ENCODE measurements around the gene PRADC1.

PRADC1 gene

GRCh38 chr2:73255007-73255644 is 22.1 kb upstream of the PRADC1 start:
- no peak overlapping the region for H3K4me3 ChIP-seq (replicated peaks in 1 of 2; ENCODE audit: low read depth in 2 of 2, low read length in 2 of 2)
- TF ChIP-seq, protein P1, sequence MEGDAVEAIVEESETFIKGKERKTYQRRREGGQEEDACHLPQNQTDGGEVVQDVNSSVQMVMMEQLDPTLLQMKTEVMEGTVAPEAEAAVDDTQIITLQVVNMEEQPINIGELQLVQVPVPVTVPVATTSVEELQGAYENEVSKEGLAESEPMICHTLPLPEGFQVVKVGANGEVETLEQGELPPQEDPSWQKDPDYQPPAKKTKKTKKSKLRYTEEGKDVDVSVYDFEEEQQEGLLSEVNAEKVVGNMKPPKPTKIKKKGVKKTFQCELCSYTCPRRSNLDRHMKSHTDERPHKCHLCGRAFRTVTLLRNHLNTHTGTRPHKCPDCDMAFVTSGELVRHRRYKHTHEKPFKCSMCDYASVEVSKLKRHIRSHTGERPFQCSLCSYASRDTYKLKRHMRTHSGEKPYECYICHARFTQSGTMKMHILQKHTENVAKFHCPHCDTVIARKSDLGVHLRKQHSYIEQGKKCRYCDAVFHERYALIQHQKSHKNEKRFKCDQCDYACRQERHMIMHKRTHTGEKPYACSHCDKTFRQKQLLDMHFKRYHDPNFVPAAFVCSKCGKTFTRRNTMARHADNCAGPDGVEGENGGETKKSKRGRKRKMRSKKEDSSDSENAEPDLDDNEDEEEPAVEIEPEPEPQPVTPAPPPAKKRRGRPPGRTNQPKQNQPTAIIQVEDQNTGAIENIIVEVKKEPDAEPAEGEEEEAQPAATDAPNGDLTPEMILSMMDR (IDR thresholded peaks at IDR 0.05; ENCODE audit: low read depth, low read length): no peak
- no peak for DNase-seq (ENCODE audit: low read depth in 2 of 2)

DNA sequence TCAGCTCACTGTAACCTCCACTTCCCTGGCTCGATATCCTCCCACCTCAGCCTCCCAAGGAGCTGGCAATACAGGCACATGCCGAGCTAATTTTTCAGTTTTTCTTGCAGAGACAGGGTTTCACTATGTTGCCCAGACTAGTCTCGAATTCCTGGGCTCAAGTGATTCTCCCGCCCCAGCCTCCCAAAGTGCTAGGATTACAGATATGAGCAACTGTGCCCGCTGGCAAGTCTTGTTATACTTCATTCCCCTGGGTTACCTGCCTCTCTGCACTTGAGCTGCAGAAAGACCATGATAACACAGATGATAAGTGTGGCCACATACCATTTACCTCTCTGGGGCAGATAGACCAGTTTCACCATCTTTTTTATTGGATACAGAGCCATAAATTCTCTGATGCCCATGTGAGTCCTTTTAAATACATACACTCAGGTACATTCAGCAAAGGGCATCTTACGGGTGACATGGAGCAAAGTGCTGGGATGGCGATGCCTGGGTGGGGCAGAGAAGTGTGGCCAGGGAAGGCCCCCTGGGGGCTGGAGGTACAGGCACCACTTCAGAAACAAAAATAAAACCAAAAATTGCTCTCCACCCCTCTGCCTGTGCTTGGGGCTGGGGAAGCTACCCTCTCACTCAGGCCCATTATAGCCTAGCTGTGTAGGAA is 21.4 kb upstream of the PRADC1 start:
- no peak overlapping the region for H3K4me3 ChIP-seq (replicated peaks in 1 of 2; ENCODE audit: low read depth in 2 of 2, low read length in 2 of 2)
- TF ChIP-seq, protein P1 (IDR thresholded peaks at IDR 0.05; ENCODE audit: low read depth, low read length): no peak
- DNase-seq (ENCODE audit: low read depth in 2 of 2): no peak

DNA sequence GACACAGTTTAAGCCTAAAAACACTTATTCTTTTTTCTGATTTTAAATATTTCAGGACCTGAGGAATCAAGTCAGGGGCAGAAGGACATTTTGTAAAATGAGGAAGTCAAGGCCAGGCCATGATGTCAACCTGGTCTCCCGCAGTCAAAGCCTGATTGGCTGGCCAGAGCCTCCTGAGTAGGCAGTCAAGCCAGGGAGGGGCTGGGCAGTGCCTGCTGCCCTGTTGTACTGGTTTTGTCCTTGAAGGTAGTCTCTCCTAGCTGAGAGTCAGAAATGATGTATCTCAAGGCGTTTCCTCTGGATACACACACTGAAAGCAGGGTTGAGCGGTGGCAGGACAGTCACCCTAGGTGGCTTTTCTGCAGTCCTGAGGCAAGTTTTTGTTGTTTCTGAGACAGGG is 20.9 kb upstream of the PRADC1 start:
- H3K4me3 ChIP-seq (replicated peaks in 1 of 2; ENCODE audit: low read depth in 2 of 2, low read length in 2 of 2): no peak overlapping the region
- TF ChIP-seq, protein P1 (IDR thresholded peaks at IDR 0.05; ENCODE audit: low read depth, low read length): no peak
- no peak for DNase-seq (ENCODE audit: low read depth in 2 of 2)

- TF ChIP-seq, protein P1 (IDR thresholded peaks at IDR 0.05; ENCODE audit: low read depth, low read length): no peak
- DNase-seq (ENCODE audit: low read depth in 2 of 2): no peak
- H3K4me3 ChIP-seq (replicated peaks in 1 of 2; ENCODE audit: low read depth in 2 of 2, low read length in 2 of 2): no peak overlapping the region
Measured at GRCh38 chr2:73253400-73253799, 20.4 kb upstream of the PRADC1 start.

- no peak for DNase-seq (ENCODE audit: low read depth in 2 of 2)
- TF ChIP-seq, protein P1 (IDR thresholded peaks at IDR 0.05; ENCODE audit: low read depth, low read length): no peak
- H3K4me3 ChIP-seq (replicated peaks in 1 of 2; ENCODE audit: low read depth in 2 of 2, low read length in 2 of 2): no peak overlapping the region
Measured at GRCh38 chr2:73252238-73253027, 19.4 kb upstream of the PRADC1 start.

GRCh38 chr2:73250872-73251846 is 18.1 kb upstream of the PRADC1 start:
- H3K4me3 ChIP-seq (replicated peaks in 1 of 2; ENCODE audit: low read depth in 2 of 2, low read length in 2 of 2): no peak overlapping the region
- no peak for DNase-seq (ENCODE audit: low read depth in 2 of 2)
- TF ChIP-seq, protein P1 (IDR thresholded peaks at IDR 0.05; ENCODE audit: low read depth, low read length): no peak

Data from cardiac fibroblast (primary cell).